GM19463 (cell line): ENCODE results near the gene SLC4A8.
"Not testable (repeated sequence)": the region's sequence is repeated elsewhere in the genome, so short reads cannot be mapped to it uniquely, and the experiment has no call there.

ENCODE experiments used
- ATAC-seq: cut with Tn5 transposase; IDR thresholded peaks from one replicate; pipeline ENCODE4 v1.9.1; 2021; ENCODE audit warnings: mild to moderate bottlenecking, moderate library complexity; ENCODE audit not compliant: unreplicated experiment

SLC4A8 gene

DNA sequence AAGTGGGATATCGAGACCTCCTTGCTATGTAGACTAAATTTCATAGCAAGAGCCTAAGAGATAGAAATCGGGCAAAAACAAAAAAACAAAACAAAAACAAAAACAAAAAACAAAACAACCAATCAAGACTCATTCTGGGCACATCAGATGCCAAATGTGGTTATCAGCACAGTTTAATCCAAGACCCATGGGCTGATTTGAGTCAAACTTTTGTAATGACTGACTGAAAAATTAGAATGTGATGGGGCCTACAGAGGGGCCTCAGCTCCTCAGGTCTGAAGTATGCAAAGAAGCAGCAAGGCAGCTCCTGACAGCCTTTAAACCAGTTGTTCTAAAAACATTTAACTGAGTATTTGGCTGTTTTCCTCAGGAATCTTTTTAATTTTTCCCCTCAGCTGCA is 49.3 kb downstream of the SLC4A8 start:
- no peak for ATAC-seq

DNA sequence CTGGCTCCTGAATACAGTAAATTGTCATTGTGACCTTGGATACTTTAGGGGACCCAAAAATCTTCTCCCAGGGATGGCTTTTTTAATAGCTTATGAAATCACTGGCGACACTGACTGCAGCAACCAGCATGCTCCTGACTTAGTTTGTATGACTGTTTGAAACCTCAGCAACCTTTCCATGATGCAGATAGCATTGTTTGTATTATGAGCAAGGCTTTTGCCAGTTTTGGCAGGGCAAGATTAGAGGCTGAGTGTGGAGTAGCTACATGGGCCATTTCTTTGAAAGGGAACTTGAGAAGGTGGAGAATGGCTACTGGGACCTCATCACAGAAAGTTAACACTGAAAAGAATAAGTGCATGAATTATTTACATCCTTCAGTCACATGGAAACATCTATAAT is 50.9 kb downstream of the SLC4A8 start:
- no peak for ATAC-seq

DNA sequence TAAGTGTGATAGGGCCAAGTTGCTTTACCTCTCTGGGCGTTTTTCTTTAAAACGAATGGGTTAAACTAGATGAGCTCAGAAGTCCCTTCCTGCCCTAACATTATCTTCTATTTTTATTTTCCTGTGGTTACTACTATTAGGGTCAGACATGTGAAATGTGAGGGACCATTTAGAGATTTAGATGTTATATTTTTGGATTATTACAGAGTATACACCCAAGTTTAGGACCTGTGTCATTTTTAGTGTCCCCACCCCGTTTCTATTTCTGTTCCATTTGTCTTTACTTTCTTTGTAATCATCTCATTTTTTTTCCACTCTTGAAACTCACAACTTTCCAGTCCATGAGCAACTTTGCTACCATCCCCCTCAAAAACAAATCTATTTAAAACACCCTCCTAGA is 56.3 kb downstream of the SLC4A8 start:
- no peak for ATAC-seq

DNA sequence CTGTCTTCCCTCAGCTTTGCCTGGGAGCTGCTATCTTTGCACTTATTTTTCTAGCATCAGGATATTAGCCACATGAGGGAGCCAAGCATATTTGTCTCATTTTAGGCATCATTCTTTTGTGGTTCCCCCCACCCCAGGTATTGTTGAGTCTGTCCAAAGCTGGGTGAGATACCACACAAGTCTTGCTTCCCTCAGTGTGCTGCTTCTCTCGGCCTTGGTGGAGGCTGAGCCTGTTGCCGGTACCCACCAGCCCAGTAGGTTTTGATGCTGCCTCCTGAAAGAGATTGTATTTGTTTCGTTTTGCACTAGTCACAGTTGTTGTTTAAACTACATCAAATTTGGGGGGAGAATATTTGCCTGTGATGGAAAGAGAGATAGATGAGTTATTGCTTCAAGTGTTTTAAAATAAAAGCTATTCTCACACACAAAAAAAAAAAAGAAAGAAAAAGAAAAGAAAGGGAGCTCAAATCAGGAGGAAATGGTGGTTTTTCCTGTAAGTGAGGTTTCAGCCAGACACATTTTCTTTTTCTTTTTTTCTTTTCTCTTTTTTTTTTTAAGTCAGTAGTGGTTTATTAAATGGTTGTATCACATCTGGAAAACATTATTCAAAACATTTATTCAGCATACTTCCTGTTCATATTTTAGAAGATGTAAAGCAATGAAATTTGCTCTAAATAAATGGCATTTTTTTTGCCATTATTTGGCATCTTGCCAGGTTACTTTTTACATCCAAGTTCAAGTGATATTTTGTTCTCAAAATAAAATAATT is 58.5 kb downstream of the SLC4A8 start:
- ATAC-seq = no peak

DNA sequence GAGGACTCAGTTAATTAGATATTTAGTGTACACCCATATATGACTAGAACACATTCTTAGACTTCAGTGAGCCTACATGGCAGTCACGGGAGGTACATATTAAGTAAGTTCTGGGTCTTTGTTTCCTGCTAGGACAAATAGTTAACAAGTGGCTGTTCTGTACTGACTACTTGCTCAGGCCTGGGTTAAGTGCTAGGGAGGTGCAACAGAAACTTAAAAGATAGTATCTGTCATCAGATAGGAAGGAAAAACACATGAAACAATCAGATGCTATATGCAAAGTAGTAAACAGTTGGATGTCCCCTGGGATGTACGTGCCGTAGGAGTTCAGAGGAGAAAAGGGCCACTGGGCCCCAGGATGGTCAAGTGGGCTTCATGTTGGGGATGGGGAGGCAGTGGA is 59.5 kb downstream of the SLC4A8 start:
- ATAC-seq = no peak

DNA sequence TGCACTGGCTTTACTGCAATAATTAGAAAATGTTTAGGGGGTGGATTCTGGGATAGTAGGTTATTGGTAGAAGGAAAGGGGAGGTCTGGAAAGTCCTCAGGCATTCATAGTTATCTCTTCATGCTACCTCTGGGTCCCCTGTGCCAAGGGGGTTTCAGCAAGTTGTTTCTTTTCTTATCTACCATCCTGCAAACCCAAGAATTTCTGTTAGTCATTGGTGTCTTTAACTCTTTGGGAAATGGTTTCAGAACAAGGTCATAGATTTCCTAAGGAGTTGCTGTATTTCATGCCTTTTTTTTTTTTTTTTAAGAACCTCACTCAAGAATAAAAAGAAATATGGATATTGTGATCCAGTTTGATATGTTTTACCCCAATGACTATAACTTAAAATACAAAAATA is 63.6 kb downstream of the SLC4A8 start:
- ATAC-seq = no peak

DNA sequence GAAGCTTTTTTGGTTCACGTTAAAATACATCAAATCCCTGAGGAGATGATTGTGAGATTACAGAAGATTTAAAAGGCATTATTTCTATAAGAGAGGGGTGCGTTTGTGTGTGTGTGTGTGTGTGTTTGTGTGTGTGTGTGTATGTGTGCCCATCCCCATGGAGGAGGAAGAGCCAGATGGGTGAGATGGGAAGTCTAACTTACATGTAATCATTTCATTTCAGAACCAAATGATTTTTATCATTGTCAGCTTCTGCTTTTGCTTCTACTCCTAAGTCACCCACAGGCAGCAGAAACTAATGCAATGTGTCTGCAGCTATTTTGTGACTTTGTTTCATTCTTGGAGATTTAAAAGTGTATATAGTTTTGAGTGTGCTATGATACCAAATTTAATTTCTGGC is 68.7 kb downstream of the SLC4A8 start:
- ATAC-seq = no peak

DNA sequence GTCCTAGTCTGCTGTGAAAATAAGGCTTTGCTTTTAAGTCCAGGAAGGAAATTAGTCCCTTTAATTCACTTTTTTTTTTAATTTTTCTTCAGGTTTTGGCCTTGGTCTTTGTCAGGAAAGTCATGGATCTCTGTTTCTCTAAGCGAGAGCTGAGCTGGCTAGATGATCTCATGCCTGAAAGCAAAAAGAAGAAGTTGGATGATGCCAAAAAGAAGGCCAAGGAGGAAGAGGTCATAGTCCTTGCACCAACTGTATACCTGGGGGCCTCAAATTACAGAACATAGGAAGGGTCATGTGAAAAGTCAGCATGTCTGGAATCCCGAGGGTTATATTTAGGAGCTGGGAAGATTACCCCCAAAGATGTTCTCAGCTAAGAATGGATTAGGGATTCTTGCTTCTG is 72.3 kb downstream of the SLC4A8 start:
- ATAC-seq = no peak

DNA sequence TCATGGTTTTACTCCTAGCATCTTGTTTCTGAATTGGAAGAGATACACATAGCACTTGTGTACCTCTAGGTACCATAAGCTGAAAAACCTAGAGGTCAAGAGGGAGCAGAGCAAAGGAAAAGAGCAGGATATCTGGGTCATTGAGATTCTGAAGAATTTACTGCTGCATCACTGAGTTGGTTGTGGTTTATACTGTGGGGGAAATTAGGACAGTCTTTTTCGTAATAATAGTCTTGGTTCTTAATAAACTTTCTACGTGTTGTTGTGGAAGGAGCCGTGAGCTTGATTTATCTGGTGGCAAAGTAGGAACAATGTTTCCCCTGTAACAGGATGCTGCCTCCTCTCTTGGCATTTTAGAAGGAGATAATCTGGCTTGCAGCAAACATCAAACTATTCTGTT is 80.2 kb downstream of the SLC4A8 start:
- ATAC-seq = no peak

DNA sequence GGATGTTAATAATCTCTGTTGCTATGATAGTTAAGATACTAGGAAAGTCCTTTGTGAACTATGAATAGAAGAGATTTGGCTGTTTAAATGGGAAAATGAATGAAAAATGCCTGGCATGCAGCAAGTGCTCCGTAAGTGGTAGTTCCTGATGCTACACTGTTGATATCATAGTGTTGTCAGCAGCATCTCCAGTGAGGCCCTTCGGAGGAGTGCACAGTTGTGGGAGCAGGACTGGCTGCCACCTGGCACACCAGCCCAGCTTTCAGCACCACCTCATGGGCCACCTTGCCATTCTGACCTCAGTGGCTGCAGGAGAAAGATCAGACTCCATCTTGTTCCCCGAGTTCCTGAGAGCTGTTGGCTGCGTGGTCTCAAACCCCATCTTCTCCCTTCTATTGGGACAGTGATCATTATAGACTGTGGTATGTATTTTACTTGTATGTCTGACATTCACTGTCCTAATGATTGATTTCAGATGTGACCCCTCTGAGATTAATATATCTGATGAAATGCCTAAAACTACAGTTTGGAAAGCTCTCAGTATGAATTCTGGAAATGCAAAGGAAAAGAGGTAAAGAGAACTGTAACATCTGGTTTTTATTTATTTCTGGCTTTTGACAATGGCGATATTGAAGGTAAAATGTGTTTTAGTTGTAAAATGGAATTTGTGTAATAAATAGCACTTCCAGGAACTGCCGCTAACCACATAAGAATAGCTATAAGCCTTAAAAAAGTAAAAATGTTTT is 80.9 kb downstream of the SLC4A8 start:
- ATAC-seq = no peak

DNA sequence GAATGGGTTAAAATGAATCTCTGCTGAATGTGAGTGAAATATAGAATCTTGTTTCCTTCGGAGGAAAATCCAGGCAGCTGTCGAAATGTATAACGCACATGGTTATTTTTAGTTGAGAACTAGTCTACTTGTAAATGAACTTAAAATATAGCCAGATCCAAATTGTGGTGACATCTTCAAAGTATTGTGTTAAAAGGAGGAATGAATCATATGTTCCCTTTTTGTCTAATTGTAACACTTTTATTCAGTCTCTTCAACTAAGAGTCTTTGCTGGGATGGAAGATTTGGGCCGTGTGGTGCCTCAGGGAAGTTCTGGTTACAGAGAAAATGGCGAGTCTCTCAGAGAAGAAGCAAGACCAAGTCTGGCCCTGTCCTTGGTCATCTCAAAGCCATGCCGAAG is 82.5 kb downstream of the SLC4A8 start:
- no peak for ATAC-seq

DNA sequence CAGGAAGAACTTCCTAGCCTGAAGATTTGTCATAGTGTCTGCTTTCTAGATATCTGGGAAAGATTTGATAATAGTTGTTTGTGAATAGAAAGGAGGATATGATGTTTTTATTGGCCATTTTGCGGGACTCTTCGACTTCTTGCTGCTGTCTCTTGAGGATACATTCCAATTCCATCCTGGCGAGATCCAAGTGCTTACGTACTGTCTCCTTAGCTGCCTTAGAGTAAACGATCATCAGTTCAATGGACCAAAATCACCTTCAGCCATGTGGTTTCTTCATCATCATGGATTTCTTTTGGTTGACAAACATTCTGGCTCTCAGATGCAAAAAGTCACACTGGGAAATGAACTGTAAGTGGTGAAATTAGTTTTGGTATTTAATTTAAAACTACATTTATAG is 83.7 kb downstream of the SLC4A8 start:
- no peak for ATAC-seq

DNA sequence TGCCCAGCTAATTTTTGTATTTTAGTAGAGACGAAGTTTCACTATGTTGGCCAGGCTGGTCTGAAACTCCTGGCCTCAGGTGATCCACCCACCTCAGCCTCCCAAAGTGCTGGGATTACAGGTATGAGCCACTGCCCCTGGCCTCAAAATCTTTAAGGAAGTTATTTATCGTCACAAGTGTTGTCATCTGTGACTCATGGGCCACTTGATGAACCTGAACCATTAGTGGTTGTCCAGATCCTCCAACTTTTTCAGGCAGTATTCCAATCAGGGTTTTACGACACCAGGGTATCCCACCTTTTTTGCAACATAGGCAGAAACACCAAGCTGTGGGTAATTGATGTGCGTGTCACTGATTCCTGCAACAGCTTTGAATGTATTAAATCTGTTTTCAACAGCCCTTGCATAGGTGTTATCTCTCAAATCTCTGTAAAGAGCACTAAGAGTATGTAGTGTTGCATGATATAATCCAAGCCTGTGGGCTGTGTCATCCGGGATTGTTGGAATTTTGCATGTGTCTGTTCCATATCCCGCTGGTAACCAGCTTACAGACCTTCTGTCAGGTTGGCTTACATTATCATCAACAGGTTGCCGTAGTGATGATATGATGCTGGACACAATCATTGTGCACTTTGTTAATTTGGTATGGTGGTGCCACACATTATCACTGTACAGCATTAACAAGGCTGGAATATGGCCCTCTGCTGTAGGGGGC is 87.1 kb downstream of the SLC4A8 start:
- ATAC-seq = no peak

DNA sequence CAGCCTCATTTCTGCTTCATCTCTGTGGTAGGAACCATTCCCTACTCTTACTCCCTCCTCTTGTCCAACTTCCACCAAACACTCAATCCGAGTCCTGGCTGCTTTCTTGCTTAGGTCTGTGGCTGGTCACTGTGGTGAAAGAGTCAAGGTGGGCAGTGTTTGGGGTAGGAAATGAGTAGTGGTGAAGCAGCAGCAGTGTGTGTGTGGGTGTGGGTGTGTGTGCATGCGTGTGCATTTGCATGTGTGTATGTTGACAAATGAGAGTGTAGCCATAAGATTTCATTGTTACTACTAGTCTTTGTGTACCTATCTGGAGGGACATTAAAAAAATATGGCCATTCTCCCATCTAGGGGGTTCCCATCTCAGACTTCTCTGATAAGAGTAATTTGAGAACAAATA is 87.8 kb downstream of the SLC4A8 start:
- ATAC-seq = no peak

DNA sequence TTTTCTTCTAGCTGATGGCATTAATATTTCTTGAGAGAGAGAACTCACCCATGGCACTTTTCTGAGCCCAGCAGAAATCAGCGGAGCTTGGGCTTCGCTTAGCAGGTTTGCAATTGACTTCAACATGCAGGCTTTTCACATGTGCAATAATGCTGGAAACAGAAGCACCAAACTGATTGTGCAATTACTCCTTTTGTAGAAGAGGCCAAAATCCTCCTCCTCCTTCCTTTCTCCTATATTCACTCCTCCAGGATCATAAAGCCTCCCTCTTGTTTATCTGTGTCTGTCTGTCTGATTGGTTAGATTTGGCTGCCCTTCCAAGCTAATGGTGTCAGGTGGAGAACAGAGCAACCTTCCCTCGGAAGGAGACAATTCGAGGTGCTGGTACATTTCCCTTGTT is 90.4 kb downstream of the SLC4A8 start:
- not testable (repeated sequence) for ATAC-seq

DNA sequence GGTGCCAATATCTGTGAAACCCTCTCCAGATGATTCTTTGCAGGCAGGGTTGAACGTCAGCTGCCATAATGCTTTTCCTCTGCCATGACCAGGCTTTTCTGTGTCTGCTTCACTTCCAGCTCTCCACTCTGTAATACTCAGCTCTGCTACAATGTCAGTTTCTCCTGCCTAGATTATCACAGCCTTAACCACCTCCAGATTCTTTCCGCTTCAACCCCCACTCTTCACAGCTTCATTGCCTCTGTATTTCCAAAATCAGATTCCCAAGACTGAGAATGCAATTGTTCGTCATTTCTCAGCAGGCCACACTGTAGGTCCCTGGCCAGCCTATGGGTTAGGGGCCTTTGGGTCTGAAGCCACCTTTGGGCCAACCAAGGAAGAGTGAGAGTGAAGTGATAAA is 92.7 kb downstream of the SLC4A8 start:
- ATAC-seq = no peak

DNA sequence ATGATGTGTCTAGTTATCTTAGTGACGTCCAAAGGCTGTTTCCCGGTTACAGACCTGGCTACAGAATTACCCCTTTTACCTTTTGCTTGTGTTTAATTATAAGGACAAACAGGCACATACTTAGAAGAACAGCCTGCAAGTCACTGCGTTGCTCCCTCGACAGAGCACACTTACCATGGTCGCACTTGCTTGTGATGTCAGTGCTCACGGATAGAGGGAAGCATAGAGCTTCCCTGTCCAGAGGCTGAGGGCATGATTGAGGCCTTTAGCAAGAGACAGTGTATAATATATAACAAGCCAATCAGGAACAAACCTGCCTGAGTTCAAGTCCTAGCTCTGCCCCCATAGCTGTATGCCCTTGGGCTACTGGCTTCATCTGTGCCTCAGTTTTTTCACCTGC is 93.2 kb downstream of the SLC4A8 start:
- ATAC-seq = no peak

DNA sequence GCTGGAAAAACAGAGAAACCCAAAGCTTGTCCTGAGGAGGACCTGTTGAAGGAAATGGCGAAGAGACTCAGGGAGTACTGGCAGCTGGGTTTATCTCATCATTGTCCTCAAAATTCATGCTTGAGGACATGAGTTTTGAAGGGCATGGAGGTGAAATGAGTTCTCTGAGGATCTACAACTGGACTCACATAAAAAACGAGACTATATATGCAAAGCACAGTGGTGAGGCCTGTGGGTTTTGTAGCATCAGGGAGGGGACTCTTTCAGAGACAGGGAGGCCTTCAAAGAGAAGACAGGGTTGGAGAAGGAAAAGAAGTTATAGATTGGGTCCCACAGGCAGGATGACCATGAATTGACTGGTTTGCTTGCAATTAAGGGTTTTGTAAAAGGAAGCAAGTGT is 95.1 kb downstream of the SLC4A8 start:
- ATAC-seq = no peak

DNA sequence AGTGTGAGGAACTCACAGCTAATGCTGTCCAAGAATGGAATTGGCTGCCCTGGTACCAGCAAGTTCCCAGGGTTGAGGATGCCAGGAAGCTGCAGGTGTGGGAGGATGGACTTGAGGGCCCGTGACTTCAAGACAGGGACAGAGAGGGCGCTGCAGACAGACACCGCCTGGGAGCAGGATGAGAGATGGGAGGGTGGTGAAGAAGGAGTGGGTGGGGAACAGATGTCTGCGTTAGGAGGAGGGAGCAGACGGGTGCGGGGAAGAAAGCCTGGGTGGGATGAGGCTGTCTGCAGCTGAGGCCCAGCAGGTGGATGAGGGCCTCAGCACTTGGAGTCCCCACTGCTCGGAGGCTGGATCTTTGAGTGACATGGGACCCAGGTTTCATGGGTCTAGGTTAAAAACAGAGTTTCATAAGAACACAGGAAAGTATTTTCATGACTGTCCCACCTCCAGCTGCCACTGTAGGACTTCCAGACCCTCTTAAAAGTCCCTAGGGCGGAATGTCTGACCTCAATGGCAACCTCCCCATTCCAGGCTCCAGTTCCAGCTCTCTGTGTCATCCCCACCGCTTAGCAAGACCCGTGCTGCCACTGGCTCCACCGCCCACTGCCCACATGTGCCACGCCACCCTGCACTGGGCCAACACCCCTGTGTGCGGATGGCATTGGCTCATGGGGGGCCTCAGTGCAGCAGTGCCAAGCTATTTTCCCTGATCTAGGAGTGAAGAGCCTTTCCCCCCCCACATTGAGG is 96.1 kb downstream of the SLC4A8 start:
- ATAC-seq = no peak

DNA sequence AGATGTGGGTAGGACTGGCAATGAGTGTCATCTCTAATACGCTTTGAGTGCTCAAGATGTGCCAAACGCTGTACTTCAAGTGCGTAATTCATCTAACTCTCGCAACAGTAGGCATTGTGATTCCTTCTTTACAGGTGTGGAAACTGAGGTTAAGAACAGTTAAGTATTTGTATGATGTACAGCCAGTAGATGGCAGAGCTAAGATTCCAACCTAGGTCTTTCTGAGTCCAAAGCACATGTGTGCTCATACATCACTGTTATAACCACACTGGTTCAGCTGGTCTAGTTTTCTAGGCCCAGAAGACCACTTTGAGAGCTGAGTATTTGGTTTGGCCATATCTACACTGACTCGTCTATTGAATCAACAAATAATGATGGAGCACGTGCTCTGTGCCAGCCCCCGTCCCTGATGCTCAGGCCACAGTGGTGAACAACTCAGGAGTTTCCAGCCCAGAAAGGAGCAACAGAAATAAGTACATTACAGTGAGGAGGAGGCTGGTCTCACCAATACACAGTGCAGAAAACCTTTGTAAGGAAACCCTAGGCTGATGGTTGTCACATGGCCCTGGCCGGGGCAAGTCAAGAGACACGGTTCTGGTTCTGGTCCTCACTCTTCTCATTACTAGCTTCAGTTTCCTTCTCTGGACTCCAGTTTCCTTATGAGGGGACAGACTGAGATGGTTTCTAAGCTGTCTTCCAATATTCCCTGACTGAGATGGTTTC is 97.1 kb downstream of the SLC4A8 start:
- no peak for ATAC-seq

DNA sequence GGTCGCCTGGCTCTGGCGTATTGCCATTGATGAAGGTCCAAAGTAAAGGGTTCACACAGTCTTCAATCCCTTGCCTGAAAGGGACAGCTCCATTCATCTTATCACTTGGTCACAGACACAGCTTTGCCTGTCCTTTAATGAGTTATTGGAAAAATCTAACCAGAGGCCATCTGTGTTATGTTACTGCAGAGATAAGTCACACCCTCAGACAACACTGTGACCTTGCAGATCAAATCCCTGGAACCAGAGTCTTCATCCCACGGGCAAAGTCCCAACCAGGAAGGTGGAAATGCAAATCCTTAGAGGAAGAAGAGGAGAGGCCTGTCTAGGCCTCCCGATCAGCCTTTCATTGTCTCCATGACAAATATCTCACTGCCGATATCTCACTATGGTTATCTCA is 98.1 kb downstream of the SLC4A8 start:
- no peak for ATAC-seq
